Mesodermal cell (in vitro differentiated cells): Measurements from ENCODE around the gene GALK1.
A peak's percentile ranks its signal among the peaks of the same experiment; 100 is the strongest.

Experiments
- H3K27ac ChIP-seq: 2 replicates; pipeline ENCODE4 v1.7.0; 2013; ENCODE audit warnings: mild to moderate bottlenecking, low read depth, low read length, moderate library complexity; ENCODE audit not compliant: severe bottlenecking
- H3K36me3 ChIP-seq: 2 replicates; pipeline ENCODE4 v1.7.1; 2013; ENCODE audit warnings: mild to moderate bottlenecking, low read length, moderate library complexity; ENCODE audit not compliant: control insufficient read depth, insufficient read depth
- H3K4me1 ChIP-seq: one replicate; pipeline ENCODE4 v1.7.1; 2013; ENCODE audit warnings: mild to moderate bottlenecking, low read length; ENCODE audit not compliant: insufficient read depth, control insufficient read depth, poor library complexity, severe bottlenecking
- H3K4me3 ChIP-seq: 2 replicates; pipeline ENCODE4 v1.7.0; 2013; ENCODE audit warnings: low read length, control low read depth, mild to moderate bottlenecking; ENCODE audit not compliant: insufficient read depth, poor library complexity, severe bottlenecking; ENCODE audit errors: extremely low read depth
- H3K9me3 ChIP-seq: 2 replicates; pipeline ENCODE4 v1.7.1; 2013; ENCODE audit warnings: mild to moderate bottlenecking, low read length, moderate library complexity; ENCODE audit not compliant: control insufficient read depth
- WGBS, 2 experiments: methylation state at CpG; one replicate each; pipeline ENCODE4 v1.1.5; 2013; ENCODE audit warnings: missing lambda C conversion rate in 2 of 2; ENCODE audit not compliant: insufficient coverage in 2 of 2; 5-methylcytosine and 5-hydroxymethylcytosine counted together

Gene GALK1

GRCh38 chr17:75755205-75755901 is 9.6 kb downstream of the GALK1 start:
- Histone ChIP-seq H3K36me3 (no peaks in the 10 kb centered on the region), H3K27ac (no peak overlapping the region), H3K4me3 (no peak overlapping the region), H3K9me3 (no peaks in the 10 kb centered on the region), H3K4me1 (no peaks in the 10 kb centered on the region)
- WGBS, 2 experiments = 78 to 89% methylated on average over 12 to 17 of the region's 20 CpGs

GRCh38 chr17:75754378-75755204 is 10.4 kb downstream of the GALK1 start:
- H3K4me3 ChIP-seq = no peak overlapping the region
- 85 to 86% methylated on average over 16 to 27 of the region's 27 CpGs for WGBS, 2 experiments
- H3K27ac ChIP-seq = no peak overlapping the region
- H3K36me3 ChIP-seq = no peaks in the 10 kb centered on the region
- H3K4me1 ChIP-seq = peaks cover under 1% of the 10 kb centered on the region
- no peaks in the 10 kb centered on the region for H3K9me3 ChIP-seq

DNA sequence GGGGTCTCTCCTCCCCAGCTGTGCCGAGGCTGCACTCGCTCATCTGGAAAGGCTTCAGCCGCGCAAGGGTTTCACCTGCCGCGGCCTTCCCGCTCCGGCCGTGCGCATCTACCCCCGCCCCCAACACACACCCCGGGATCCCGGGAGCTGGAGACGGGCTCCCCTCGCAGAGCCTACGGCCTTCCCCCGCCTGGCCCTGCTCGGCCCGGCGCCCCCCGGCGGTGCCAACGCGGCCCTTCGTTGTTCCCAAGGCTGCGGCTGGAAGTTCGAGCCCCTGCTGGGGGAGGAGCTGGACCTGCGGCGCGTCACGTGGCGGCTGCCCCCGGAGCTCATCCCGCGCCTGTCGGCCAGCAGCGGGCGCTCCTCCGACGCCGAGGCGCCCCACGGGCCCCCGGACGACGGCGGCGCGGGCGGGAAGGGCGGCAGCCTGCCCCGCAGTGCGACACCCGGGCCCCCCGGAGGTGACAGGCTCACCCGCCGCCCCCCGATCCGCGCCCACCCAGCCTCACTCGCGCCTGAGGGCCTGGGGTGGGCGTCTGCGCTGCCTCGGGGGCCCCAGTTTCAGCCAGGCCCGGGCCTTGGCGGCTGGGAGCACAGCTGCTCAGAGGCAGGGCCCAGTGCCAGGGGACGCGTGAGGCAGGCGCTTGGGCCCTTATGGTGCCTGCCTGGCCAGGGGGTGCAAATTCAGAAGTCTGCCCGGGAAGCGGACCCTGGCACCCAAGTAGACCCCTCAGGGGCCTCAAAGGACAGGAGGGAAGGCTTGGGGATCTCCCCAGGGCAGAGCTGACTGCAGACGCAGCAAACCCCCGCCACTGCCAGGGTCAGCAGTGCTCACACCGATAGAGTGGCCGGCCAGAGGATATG is 11.2 kb downstream of the GALK1 start:
- no peaks in the 10 kb centered on the region for H3K9me3 ChIP-seq
- no peak overlapping the region for H3K27ac ChIP-seq
- WGBS, 2 experiments = 19 to 25% methylated on average over 49 to 60 of the region's 76 CpGs
- peaks cover 3% of the 10 kb centered on the region for H3K4me1 ChIP-seq
- peak overlapping the region; percentile 19 for H3K4me3 ChIP-seq
- no peaks in the 10 kb centered on the region for H3K36me3 ChIP-seq

- Histone ChIP-seq H3K36me3 (no peaks in the 10 kb centered on the region), H3K9me3 (no peaks in the 10 kb centered on the region), H3K4me3 (peak overlapping the region; percentile 19), H3K27ac (no peak overlapping the region), H3K4me1 (peaks cover 3% of the 10 kb centered on the region)
- WGBS, 2 experiments = 85 to 93% methylated on average over 14 to 17 of the region's 19 CpGs
Observed at GRCh38 chr17:75752802-75753513, 12.0 kb downstream of the GALK1 start.

- no peaks in the 10 kb centered on the region for H3K9me3 ChIP-seq
- no peak overlapping the region for H3K27ac ChIP-seq
- no peaks in the 10 kb centered on the region for H3K36me3 ChIP-seq
- no peak overlapping the region for H3K4me3 ChIP-seq
- H3K4me1 ChIP-seq = peaks cover 3% of the 10 kb centered on the region
- WGBS, 2 experiments = 91 to 93% methylated on average over 10 of the region's 10 CpGs
Observed at GRCh38 chr17:75752405-75752709, 12.6 kb downstream of the GALK1 start.

- peaks cover 3% of the 10 kb centered on the region for H3K4me1 ChIP-seq
- H3K4me3 ChIP-seq = no peak overlapping the region
- no peaks in the 10 kb centered on the region for H3K36me3 ChIP-seq
- no peak overlapping the region for H3K27ac ChIP-seq
- no peaks in the 10 kb centered on the region for H3K9me3 ChIP-seq
- WGBS, 2 experiments = 82 to 84% methylated on average over 10 to 20 of the region's 24 CpGs
Observed at GRCh38 chr17:75751676-75752404, 13.2 kb downstream of the GALK1 start.

DNA sequence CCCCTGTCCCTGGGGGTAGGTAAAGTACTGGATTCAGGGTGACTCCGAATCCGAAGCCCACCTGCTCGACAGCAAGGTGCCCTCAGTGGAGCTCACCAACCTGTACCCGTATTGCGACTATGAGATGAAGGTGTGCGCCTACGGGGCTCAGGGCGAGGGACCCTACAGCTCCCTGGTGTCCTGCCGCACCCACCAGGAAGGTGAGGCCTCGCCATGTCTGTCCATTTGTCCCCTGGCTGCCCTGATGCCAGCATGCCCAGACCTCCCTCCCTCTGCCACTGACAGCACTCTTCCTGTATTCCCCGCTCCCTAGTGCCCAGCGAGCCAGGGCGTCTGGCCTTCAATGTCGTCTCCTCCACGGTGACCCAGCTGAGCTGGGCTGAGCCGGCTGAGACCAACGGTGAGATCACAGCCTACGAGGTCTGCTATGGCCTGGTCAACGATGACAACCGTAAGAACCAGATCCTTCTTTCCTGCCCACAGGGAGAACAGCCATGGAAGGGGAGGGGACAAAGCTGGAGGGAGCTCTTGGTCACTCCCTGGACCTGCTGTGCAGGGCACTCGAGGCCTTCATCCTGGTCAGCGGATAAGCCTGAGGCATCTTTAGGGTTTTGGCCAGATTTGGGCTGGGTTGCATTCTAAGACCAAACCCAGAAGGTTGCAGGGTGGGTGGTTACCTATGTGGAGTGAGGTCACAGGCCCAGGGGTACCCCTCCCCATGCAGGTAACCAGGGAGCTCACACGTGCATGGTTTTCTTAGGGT is 14.2 kb downstream of the GALK1 start:
- Histone ChIP-seq H3K9me3 (no peaks in the 10 kb centered on the region), H3K36me3 (no peaks in the 10 kb centered on the region), H3K4me3 (no peak overlapping the region), H3K4me1 (peaks cover 3% of the 10 kb centered on the region), H3K27ac (no peak overlapping the region)
- WGBS, 2 experiments = 86 to 88% methylated on average over 16 to 23 of the region's 23 CpGs

- 19 to 27% methylated on average over 11 to 19 of the region's 20 CpGs for WGBS, 2 experiments
- no peaks in the 10 kb centered on the region for H3K9me3 ChIP-seq
Observed at GRCh38 chr17:75749545-75750389, 15.2 kb downstream of the GALK1 start.

DNA sequence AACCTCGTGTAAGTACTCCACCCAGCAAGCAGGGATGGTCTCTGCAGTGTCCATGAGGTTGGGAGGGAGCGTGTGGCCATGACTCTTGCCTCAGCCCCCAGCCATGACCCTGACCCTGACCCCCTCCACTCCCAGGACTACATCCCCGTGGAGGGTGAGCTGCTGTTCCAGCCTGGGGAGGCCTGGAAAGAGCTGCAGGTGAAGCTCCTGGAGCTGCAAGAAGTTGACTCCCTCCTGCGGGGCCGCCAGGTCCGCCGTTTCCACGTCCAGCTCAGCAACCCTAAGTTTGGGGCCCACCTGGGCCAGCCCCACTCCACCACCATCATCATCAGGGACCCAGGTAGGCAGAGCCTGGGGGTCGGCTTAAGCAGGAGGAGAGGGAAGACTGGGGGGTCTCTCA is 16.3 kb downstream of the GALK1 start:
- Histone ChIP-seq H3K36me3 (no peaks in the 10 kb centered on the region), H3K27ac (no peak overlapping the region), H3K4me3 (no peak overlapping the region), H3K9me3 (no peaks in the 10 kb centered on the region), H3K4me1 (peaks cover 3% of the 10 kb centered on the region)
- 85 to 89% methylated on average over 2 to 3 of the region's 9 CpGs for WGBS, 2 experiments

More at GRCh38 chr17:75749545-75750389, 15.2 kb downstream of the GALK1 start:
- Histone ChIP-seq H3K27ac (no peak overlapping the region), H3K4me3 (no peak overlapping the region), H3K4me1 (peaks cover 3% of the 10 kb centered on the region), H3K36me3 (no peaks in the 10 kb centered on the region)
